ENCODE measurements around the gene HCLS1. TPM values are rescaled to one million over a fixed set of nuclear protein-coding genes. Genes with fewer than 3 reads are reported as not detected.

HCLS1 gene
- total and polyA plus RNA-seq, 10 donors, result 207 to 554 (median 349) TPM

DNA sequence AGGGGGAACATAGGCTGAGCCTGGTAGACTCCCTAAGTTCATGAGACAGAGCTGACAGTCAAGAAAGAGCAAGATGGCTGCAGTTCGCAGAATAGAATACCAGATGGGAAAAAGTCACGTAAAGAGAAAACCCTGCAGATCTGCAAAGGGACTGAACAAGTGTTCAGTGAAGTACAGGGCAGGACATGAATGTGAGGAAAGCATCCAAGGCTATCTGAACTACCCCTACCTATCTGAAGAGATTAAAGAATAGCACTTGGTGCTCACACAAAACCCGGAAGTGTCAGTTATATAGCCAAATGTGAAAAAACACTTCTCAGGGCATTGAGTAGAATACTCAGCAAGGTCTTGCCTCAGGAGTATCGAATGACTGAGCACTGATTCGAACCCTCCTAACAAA lies 44.8 kb upstream of the HCLS1 start:
- no peak overlapping the region for H3K4me3 ChIP-seq
- DNase-seq, result no peak
- no peak overlapping the region for H3K27ac ChIP-seq
- intact Hi-C loops (cut with DNase I; ENCODE audit: low total_unique reads), result no loop called here
- WGBS, 5 donors, result 84 to 95% (median 91%) methylated on average over 5 of the region's 5 CpGs
- TF ChIP-seq, protein P1, sequence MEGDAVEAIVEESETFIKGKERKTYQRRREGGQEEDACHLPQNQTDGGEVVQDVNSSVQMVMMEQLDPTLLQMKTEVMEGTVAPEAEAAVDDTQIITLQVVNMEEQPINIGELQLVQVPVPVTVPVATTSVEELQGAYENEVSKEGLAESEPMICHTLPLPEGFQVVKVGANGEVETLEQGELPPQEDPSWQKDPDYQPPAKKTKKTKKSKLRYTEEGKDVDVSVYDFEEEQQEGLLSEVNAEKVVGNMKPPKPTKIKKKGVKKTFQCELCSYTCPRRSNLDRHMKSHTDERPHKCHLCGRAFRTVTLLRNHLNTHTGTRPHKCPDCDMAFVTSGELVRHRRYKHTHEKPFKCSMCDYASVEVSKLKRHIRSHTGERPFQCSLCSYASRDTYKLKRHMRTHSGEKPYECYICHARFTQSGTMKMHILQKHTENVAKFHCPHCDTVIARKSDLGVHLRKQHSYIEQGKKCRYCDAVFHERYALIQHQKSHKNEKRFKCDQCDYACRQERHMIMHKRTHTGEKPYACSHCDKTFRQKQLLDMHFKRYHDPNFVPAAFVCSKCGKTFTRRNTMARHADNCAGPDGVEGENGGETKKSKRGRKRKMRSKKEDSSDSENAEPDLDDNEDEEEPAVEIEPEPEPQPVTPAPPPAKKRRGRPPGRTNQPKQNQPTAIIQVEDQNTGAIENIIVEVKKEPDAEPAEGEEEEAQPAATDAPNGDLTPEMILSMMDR (IDR thresholded peaks at IDR 0.05 in 8 of 11, conservative IDR thresholded peaks at IDR 0.05 in 3 of 11), result no peak
- TF ChIP-seq POLR2AphosphoS5 (IDR thresholded peaks at IDR 0.05) (no peak), POLR2A (IDR thresholded peaks at IDR 0.05) (no peak)
- H3K4me1 ChIP-seq, result no peaks in the 10 kb centered on the region
- no peaks in the 10 kb centered on the region for H3K9me3 ChIP-seq
- peaks cover 0 to 78% (median 20%) of the 10 kb centered on the region in 6 donors for H3K36me3 ChIP-seq
- no peaks in the 10 kb centered on the region for H3K27me3 ChIP-seq (replicated peaks in 1 of 7)

DNA sequence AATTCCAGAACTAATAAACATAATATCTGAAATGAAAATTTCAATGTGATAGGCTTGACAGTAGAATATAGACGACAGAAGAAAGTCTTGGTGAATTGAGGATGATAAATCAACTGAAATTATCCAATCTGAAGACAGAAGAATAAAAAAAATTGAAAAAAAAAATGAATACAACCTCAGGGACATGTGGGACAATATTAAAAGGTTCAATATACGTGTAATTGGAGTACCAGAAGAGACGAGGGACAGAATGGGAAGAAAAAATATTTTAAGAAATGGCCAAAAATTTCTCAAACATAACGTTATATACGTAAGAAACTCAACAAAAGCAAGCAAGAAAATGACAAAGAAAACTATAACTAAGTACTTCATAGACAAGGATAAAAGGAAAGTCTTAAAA lies 43.3 kb upstream of the HCLS1 start:
- Histone ChIP-seq H3K27me3 (replicated peaks in 1 of 7) (no peaks in the 10 kb centered on the region), H3K4me1 (peaks cover 0 to 4% (median 0%) of the 10 kb centered on the region in 6 donors), H3K27ac (no peak overlapping the region), H3K9me3 (no peaks in the 10 kb centered on the region), H3K4me3 (no peak overlapping the region), H3K36me3 (peaks cover 0 to 90% (median 25%) of the 10 kb centered on the region in 6 donors)
- no peak for DNase-seq
- WGBS, 5 donors, result 94 to 99% (median 97%) methylated on average over 5 of the region's 5 CpGs
- TF ChIP-seq, protein P1 (IDR thresholded peaks at IDR 0.05 in 8 of 11, conservative IDR thresholded peaks at IDR 0.05 in 3 of 11), result no peak
- TF ChIP-seq POLR2A (IDR thresholded peaks at IDR 0.05) (no peak), POLR2AphosphoS5 (IDR thresholded peaks at IDR 0.05) (no peak)
- intact Hi-C loops (cut with DNase I; ENCODE audit: low total_unique reads), result no loop called here

DNA sequence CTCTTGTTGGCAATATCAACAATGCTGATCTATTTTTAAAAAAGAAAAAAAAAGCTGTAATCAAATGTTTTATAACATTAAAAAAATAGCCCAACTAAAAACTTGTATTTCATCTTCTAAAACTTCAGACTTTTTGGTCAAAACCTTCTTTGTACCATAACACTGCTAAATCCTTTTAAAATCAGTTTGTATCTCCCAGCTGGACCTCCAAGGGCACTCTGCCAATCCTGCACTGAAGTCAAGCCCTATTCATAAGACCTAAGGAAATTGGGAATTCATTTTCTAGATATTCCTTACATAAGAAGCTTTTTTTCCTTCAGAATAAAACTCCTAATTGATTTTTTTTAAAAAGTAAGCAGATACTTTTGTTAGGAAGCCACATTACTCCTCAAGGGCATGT lies 38.2 kb upstream of the HCLS1 start:
- TF ChIP-seq, protein P1 (IDR thresholded peaks at IDR 0.05 in 8 of 11, conservative IDR thresholded peaks at IDR 0.05 in 3 of 11), result no peak
- TF ChIP-seq POLR2A (IDR thresholded peaks at IDR 0.05), result no peak
- TF ChIP-seq POLR2AphosphoS5 (IDR thresholded peaks at IDR 0.05), result no peak
- H3K27ac ChIP-seq, result peak overlapping the region in 5 of 8 donors; percentile 28 to 52 (median 47)
- H3K36me3 ChIP-seq, result peaks cover 0 to 83% (median 29%) of the 10 kb centered on the region in 6 donors

DNA sequence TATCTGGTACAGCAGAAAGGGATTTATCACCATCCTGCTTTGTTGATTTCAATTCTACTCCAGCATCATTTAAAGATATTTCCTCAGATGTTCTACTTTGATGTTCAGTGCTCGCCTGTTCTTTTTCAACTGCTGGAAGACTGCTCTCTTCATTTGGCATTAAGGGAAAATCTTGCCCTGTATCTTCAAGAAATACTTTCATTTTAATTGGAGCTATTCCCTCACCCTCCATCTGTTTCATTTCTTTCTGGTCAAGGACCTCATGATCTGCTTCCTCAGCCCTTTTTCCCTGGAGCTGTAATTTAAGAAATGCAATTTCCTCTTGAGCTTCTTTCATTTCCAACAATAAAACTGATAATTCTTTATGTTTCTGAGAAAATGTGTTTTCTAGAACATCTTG lies 37.8 kb upstream of the HCLS1 start:
- no peak for TF ChIP-seq POLR2A (IDR thresholded peaks at IDR 0.05)
- TF ChIP-seq POLR2AphosphoS5 (IDR thresholded peaks at IDR 0.05), result no peak
- TF ChIP-seq, protein P1 (IDR thresholded peaks at IDR 0.05 in 8 of 11, conservative IDR thresholded peaks at IDR 0.05 in 3 of 11), result no peak
- peak overlapping the region in 6 of 8 donors; percentile 6 to 52 (median 40) for H3K27ac ChIP-seq
- no peaks in the 10 kb centered on the region for H3K9me3 ChIP-seq
- H3K4me1 ChIP-seq, result peaks cover 0 to 16% (median 0%) of the 10 kb centered on the region in 6 donors
- no peaks in the 10 kb centered on the region for H3K27me3 ChIP-seq (replicated peaks in 1 of 7)
- H3K4me3 ChIP-seq, result no peak overlapping the region
- 75 to 93% (median 89%) methylated on average over 1 of the region's 1 CpG for WGBS, 5 donors
- intact Hi-C loops (cut with DNase I; ENCODE audit: low total_unique reads), result no loop called here
- DNase-seq, result no peak
- peaks cover 0 to 83% (median 29%) of the 10 kb centered on the region in 6 donors for H3K36me3 ChIP-seq

More for the DNA sequence above, 38.2 kb upstream of the HCLS1 start:
- no peak for DNase-seq
- intact Hi-C loops (cut with DNase I; ENCODE audit: low total_unique reads), result no loop called here
- H3K9me3 ChIP-seq, result no peaks in the 10 kb centered on the region
- peaks cover 0 to 16% (median 0%) of the 10 kb centered on the region in 6 donors for H3K4me1 ChIP-seq
- H3K4me3 ChIP-seq, result no peak overlapping the region
- no peaks in the 10 kb centered on the region for H3K27me3 ChIP-seq (replicated peaks in 1 of 7)
